Measurements from ENCODE around the gene PLCXD3.

DNA sequence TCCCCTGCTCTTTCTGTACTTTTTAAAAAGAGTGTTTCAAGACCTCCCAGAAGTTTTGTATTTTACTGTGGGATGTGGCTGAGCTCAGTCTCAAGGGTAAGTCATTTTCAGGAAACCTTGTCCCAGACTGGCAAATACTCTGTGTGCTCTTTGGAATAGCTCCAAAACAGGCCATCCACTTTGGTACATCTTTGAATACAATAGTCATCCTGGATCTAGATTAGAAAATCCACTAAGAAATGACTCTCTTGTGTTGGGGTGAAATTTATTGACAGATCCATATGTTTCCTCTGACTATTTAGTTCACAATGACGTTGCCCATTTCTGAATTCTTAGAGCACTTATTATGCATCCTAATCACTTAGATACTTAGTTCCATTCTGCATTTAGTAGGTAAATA lies 95.2 kb downstream of the PLCXD3 start:
- TF ChIP-seq SNAI2 (CRISPR knock-in tag; IDR thresholded peaks at IDR 0.05) (no peak), ESRRG (CRISPR knock-in tag; IDR thresholded peaks at IDR 0.05) (no peak), BACH2 (CRISPR knock-in tag; IDR thresholded peaks at IDR 0.05; ENCODE audit: borderline replicate concordance) (no peak), CSDC2 (CRISPR knock-in tag; IDR thresholded peaks at IDR 0.05) (no peak), PPARA (CRISPR knock-in tag; IDR thresholded peaks at IDR 0.05; ENCODE audit: borderline replicate concordance) (no peak), ZFP30 (CRISPR knock-in tag; IDR thresholded peaks at IDR 0.05) (no peak), TCF4 (CRISPR knock-in tag; IDR thresholded peaks at IDR 0.05; ENCODE audit: borderline replicate concordance) (no peak), GLIS3 (CRISPR knock-in tag; IDR thresholded peaks at IDR 0.05) (no peak), ZC3H10 (CRISPR knock-in tag; IDR thresholded peaks at IDR 0.05) (no peak)
- TF ChIP-seq, protein P1, sequence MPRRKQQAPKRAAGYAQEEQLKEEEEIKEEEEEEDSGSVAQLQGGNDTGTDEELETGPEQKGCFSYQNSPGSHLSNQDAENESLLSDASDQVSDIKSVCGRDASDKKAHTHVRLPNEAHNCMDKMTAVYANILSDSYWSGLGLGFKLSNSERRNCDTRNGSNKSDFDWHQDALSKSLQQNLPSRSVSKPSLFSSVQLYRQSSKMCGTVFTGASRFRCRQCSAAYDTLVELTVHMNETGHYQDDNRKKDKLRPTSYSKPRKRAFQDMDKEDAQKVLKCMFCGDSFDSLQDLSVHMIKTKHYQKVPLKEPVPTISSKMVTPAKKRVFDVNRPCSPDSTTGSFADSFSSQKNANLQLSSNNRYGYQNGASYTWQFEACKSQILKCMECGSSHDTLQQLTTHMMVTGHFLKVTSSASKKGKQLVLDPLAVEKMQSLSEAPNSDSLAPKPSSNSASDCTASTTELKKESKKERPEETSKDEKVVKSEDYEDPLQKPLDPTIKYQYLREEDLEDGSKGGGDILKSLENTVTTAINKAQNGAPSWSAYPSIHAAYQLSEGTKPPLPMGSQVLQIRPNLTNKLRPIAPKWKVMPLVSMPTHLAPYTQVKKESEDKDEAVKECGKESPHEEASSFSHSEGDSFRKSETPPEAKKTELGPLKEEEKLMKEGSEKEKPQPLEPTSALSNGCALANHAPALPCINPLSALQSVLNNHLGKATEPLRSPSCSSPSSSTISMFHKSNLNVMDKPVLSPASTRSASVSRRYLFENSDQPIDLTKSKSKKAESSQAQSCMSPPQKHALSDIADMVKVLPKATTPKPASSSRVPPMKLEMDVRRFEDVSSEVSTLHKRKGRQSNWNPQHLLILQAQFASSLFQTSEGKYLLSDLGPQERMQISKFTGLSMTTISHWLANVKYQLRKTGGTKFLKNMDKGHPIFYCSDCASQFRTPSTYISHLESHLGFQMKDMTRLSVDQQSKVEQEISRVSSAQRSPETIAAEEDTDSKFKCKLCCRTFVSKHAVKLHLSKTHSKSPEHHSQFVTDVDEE (CRISPR knock-in tag; IDR thresholded peaks at IDR 0.05), result no peak
- TF ChIP-seq, protein P2, sequence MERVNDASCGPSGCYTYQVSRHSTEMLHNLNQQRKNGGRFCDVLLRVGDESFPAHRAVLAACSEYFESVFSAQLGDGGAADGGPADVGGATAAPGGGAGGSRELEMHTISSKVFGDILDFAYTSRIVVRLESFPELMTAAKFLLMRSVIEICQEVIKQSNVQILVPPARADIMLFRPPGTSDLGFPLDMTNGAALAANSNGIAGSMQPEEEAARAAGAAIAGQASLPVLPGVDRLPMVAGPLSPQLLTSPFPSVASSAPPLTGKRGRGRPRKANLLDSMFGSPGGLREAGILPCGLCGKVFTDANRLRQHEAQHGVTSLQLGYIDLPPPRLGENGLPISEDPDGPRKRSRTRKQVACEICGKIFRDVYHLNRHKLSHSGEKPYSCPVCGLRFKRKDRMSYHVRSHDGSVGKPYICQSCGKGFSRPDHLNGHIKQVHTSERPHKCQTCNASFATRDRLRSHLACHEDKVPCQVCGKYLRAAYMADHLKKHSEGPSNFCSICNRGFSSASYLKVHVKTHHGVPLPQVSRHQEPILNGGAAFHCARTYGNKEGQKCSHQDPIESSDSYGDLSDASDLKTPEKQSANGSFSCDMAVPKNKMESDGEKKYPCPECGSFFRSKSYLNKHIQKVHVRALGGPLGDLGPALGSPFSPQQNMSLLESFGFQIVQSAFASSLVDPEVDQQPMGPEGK (CRISPR knock-in tag; IDR thresholded peaks at IDR 0.05; ENCODE audit: borderline replicate concordance), result no peak
- TF ChIP-seq, protein P3, sequence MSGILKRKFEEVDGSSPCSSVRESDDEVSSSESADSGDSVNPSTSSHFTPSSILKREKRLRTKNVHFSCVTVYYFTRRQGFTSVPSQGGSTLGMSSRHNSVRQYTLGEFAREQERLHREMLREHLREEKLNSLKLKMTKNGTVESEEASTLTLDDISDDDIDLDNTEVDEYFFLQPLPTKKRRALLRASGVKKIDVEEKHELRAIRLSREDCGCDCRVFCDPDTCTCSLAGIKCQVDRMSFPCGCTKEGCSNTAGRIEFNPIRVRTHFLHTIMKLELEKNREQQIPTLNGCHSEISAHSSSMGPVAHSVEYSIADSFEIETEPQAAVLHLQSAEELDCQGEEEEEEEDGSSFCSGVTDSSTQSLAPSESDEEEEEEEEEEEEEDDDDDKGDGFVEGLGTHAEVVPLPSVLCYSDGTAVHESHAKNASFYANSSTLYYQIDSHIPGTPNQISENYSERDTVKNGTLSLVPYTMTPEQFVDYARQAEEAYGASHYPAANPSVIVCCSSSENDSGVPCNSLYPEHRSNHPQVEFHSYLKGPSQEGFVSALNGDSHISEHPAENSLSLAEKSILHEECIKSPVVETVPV (CRISPR knock-in tag; IDR thresholded peaks at IDR 0.05), result no peak
